B cell (primary cell): ENCODE data around the gene FAM114A1. TPM values are rescaled to one million over a fixed set of nuclear protein-coding genes. Genes with fewer than 3 reads are reported as not detected.

Source experiments
- ATAC-seq: fragments of 200-7000 bp; cut with Tn5 transposase; one replicate; pipeline ENCODE4 v1.10.0; 2021; ENCODE audit warnings: low read depth, mild to moderate bottlenecking, moderate number of reproducible peaks, moderate library complexity
- CTCF ChIA-PET: fragments of 350-600 bp; sonication (Branson Sonifier 250); formaldehyde crosslinking; loops from one replicate; lab custom pipeline; 2021; ENCODE audit warnings: antibody characterized with exemption, inconsistent platforms; lab: Charles Lee
- POLR2A ChIA-PET: fragments of 350-600 bp; sonication (Branson Sonifier 250); formaldehyde crosslinking; loops from one replicate; lab custom pipeline; 2021; ENCODE audit warnings: antibody characterized with exemption; lab: Charles Lee
- DNase-seq: peaks from one replicate; pipeline ENCODE4 v3.0.0; 2013
- H2AFZ ChIP-seq: 2 replicates; pipeline ENCODE4 v1.6.1; 2012; ENCODE audit warnings: mild to moderate bottlenecking, low read depth, low read length; ENCODE audit not compliant: insufficient read depth, poor library complexity, severe bottlenecking
- H3K27ac ChIP-seq, 2 donors: 1 replicate in 1 of 2; 2 replicates in 1 of 2; pipeline ENCODE4 v1.5.1; 2012 to 2013; ENCODE audit warnings: low read length in 2 of 2, mild to moderate bottlenecking in 2 of 2, moderate library complexity in 1 of 2
- H3K27me3 ChIP-seq, 4 experiments: fragments of 200-600 bp in 1 of 4; sonication (generic) in 1 of 4; replicated peaks in 1 of 4; 1 replicate in 2 of 4; 2 replicates in 2 of 4; pipeline versions ENCODE4 v1.6.1 to v1.7.0; 2013 to 2016; ENCODE audit warnings: low read length in 3 of 4, mild to moderate bottlenecking in 2 of 4, mixed read lengths in 1 of 4, moderate library complexity in 1 of 4; ENCODE audit not compliant: insufficient read depth in 4 of 4, control insufficient read depth in 3 of 4; ENCODE audit errors: control extremely low read depth in 1 of 4
- H3K36me3 ChIP-seq, 2 experiments: replicated peaks in 1 of 2; 1 replicate in 1 of 2; 2 replicates in 1 of 2; pipeline versions ENCODE4 v1.6.1 to v1.7.1; 2013; ENCODE audit warnings: low read length in 1 of 2; ENCODE audit not compliant: insufficient read depth in 2 of 2, control insufficient read depth in 1 of 2; ENCODE audit errors: control extremely low read depth in 1 of 2, extremely low read depth in 1 of 2
- H3K4me1 ChIP-seq, 2 donors: fragments of 200-600 bp in 1 of 2; sonication (generic) in 1 of 2; 1 replicate in 1 of 2; 2 replicates in 1 of 2; pipeline versions ENCODE4 v1.5.1 to v1.6.1; 2013 to 2017; ENCODE audit warnings: low read length in 2 of 2; ENCODE audit not compliant: control insufficient read depth in 2 of 2, insufficient read depth in 2 of 2
- H3K4me2 ChIP-seq: replicated peaks from 2 replicates; pipeline ENCODE3; 2012; ENCODE audit warnings: mild to moderate bottlenecking, low read depth, low read length; ENCODE audit not compliant: poor library complexity, severe bottlenecking
- H3K4me3 ChIP-seq, 5 experiments: fragments of 200-600 bp in 1 of 5; sonication (generic) in 1 of 5; 1 replicate in 3 of 5; 2 replicates in 2 of 5; pipeline versions ENCODE4 v1.5.1 to v1.7.0; 2011 to 2016; ENCODE audit warnings: low read length in 4 of 5, mild to moderate bottlenecking in 4 of 5, low read depth in 2 of 5, control low read depth in 1 of 5, moderate library complexity in 1 of 5; ENCODE audit not compliant: insufficient read depth in 1 of 5; ENCODE audit errors: control extremely low read depth in 1 of 5, extremely low read depth in 1 of 5
- H3K79me2 ChIP-seq: fragments of 200-600 bp; sonication (generic); one replicate; pipeline ENCODE4 v1.6.0; 2016; ENCODE audit warnings: low read length; ENCODE audit not compliant: control insufficient read depth, insufficient read depth
- H3K9ac ChIP-seq: fragments of 200-600 bp; sonication (generic); 2 replicates; pipeline ENCODE4 v1.6.1; 2017; ENCODE audit warnings: mild to moderate bottlenecking, low read length, moderate library complexity
- H3K9me3 ChIP-seq, 3 donors: one replicate each; pipeline versions ENCODE4 v1.6.1 to v1.7.1; 2013; ENCODE audit warnings: low read length in 2 of 3; ENCODE audit not compliant: control insufficient read depth in 2 of 3, insufficient read depth in 1 of 3; ENCODE audit errors: control extremely low read depth in 1 of 3
- H4K20me1 ChIP-seq: 2 replicates; pipeline ENCODE4 v1.6.0; 2012; ENCODE audit warnings: mild to moderate bottlenecking, low read length; ENCODE audit not compliant: insufficient read depth, control insufficient read depth, poor library complexity, severe bottlenecking
- H3K27ac Mint-ChIP-seq: one replicate; pipeline ENCODE4 v1.8.0; 2021; ENCODE audit warnings: mixed read lengths
- H3K27me3 Mint-ChIP-seq: one replicate; pipeline ENCODE4 v1.8.0; 2021; ENCODE audit warnings: mixed read lengths
- H3K4me1 Mint-ChIP-seq: one replicate; pipeline ENCODE4 v1.8.0; 2021; ENCODE audit warnings: mixed read lengths
- H3K4me3 Mint-ChIP-seq: one replicate; pipeline ENCODE4 v1.8.0; 2021; ENCODE audit warnings: mixed read lengths
- H3K9me3 Mint-ChIP-seq: one replicate; pipeline ENCODE4 v1.8.0; 2022; ENCODE audit warnings: mixed read lengths; ENCODE audit not compliant: insufficient read depth
- CTCF ChIP-seq: fragments of 200-600 bp; IDR thresholded peaks from one replicate; pipeline ENCODE4 v1.8.0; 2022; ENCODE audit warnings: antibody characterized with exemption, mild to moderate bottlenecking
- EZH2 ChIP-seq: IDR thresholded peaks from 2 replicates; pipeline ENCODE4 v1.6.1; 2012; ENCODE audit warnings: borderline replicate concordance, low read depth, mild to moderate bottlenecking, moderate library complexity, low read length; ENCODE audit not compliant: insufficient read depth, poor library complexity, severe bottlenecking
- WGBS: methylation state at CpG from one replicate; pipeline ENCODE4 v1.1.5; 2013; ENCODE audit warnings: missing lambda C conversion rate; ENCODE audit not compliant: insufficient coverage; 5-methylcytosine and 5-hydroxymethylcytosine counted together
- intact Hi-C: fragments of 100-400 bp; cut with micrococcal nuclease; formaldehyde crosslinking; loops from one replicate; pipeline ENCODE4 v1.10.0; 2022
- polyA plus RNA-seq: library from polyadenylated mRNA; depleted of rRNA; stranded (reverse); fragments of >200 nt; gene quantifications from 2 replicates; pipeline ENCODE4 v1.2.3, GENCODE V29; 2012
- total RNA-seq, 2 donors: library from RNA; stranded (reverse); fragments of 120-200 nt in 1 of 2; gene quantifications; 1 replicate in 1 of 2; 2 replicates in 1 of 2; pipeline versions ENCODE4 v1.2.3 to v1.2.4, GENCODE V29; 2013 to 2022

FAM114A1 gene
- total and polyA plus RNA-seq, 2 donors (not counting 1 experiment from before 2014, with no cell fraction given), result 0.30 to 2.9 TPM

- no peaks in the 10 kb centered on the region for H3K27me3 Mint-ChIP-seq
- TF ChIP-seq EZH2 (no peak), CTCF (no peak)
- no peaks in the 10 kb centered on the region for H3K9me3 Mint-ChIP-seq
- intact Hi-C loops, result no loop called here
- Histone ChIP-seq H3K9ac (no peak overlapping the region), H3K27ac (no peak overlapping the region), H2AFZ (no peak overlapping the region), H3K27me3 (no peaks in the 10 kb centered on the region), H3K4me3 (no peak overlapping the region), H3K4me1 (peaks cover 5% of the 10 kb centered on the region in 2 donors), H3K9me3 (no peaks in the 10 kb centered on the region), H3K36me3 (no peaks in the 10 kb centered on the region), H3K79me2 (no peaks in the 10 kb centered on the region), H4K20me1 (no peaks in the 10 kb centered on the region), H3K4me2 (no peak overlapping the region)
- WGBS, result 100% methylated on average over 1 of the region's 3 CpGs
- no peak overlapping the region for H3K27ac Mint-ChIP-seq
- DNase-seq (no peak), ATAC-seq (no peak)
- ChIA-PET CTCF (no interaction called here), POLR2A (no interaction called here)
- peaks cover 8% of the 10 kb centered on the region for H3K4me1 Mint-ChIP-seq
- H3K4me3 Mint-ChIP-seq, result no peak overlapping the region
Measured at GRCh38 chr4:38921151-38921550, 53.5 kb downstream of the FAM114A1 start.

- no peaks in the 10 kb centered on the region for H4K20me1 ChIP-seq
- no peak overlapping the region for H3K27ac ChIP-seq
- H3K27ac Mint-ChIP-seq, result no peak overlapping the region
- ATAC-seq (no peak), DNase-seq (no peak)
- intact Hi-C loops, result no loop called here
- no peaks in the 10 kb centered on the region for H3K79me2 ChIP-seq
- WGBS, result no CpG with 5 or more reads among the region's 2 CpGs
- no peaks in the 10 kb centered on the region for H3K9me3 Mint-ChIP-seq
- H3K27me3 Mint-ChIP-seq, result no peaks in the 10 kb centered on the region
- H3K36me3 ChIP-seq, result no peaks in the 10 kb centered on the region
- no peak overlapping the region for H3K4me3 ChIP-seq
- no peaks in the 10 kb centered on the region for H3K9me3 ChIP-seq
- CTCF ChIA-PET, result interaction anchor here (0.6 kb wide), 1 partner anchor 167 kb away, joined by 3 read pairs; no protein-coding TSS in a partner anchor
- H3K27me3 ChIP-seq, result no peaks in the 10 kb centered on the region
- H3K9ac ChIP-seq, result no peak overlapping the region
- no peak overlapping the region for H2AFZ ChIP-seq
- peaks cover 5% of the 10 kb centered on the region in 2 donors for H3K4me1 ChIP-seq
- peaks cover 8% of the 10 kb centered on the region for H3K4me1 Mint-ChIP-seq
- POLR2A ChIA-PET, result interaction anchor here (0.6 kb wide), 1 partner anchor 568 kb away, joined by 7 read pairs; no protein-coding TSS in a partner anchor
- TF ChIP-seq CTCF (no peak), EZH2 (no peak)
- no peak overlapping the region for H3K4me2 ChIP-seq
- H3K4me3 Mint-ChIP-seq, result no peak overlapping the region
Measured at GRCh38 chr4:38923746-38924145, 56.1 kb downstream of the FAM114A1 start.
